Chondrocyte (in vitro differentiated cells): Measurements from ENCODE around the gene MBD4. TPM values are rescaled to one million over a fixed set of nuclear protein-coding genes. Genes with fewer than 3 reads are reported as not detected.
"Not testable (repeated sequence)": the region's sequence is repeated elsewhere in the genome, so short reads cannot be mapped to it uniquely, and the experiment has no call there.

ENCODE experiments used
- DNase-seq: peaks from one replicate; pipeline ENCODE4 v3.0.0; 2021; ENCODE audit warnings: mixed read lengths, low spot score
- H3K27ac Mint-ChIP-seq: one replicate; pipeline ENCODE4 v1.8.0; 2021; ENCODE audit warnings: mild to moderate bottlenecking, moderate library complexity, mixed read lengths; ENCODE audit not compliant: unreplicated experiment
- H3K27me3 Mint-ChIP-seq: 2 replicates; pipeline ENCODE4 v1.8.0; 2021; ENCODE audit warnings: low read depth, mixed read lengths
- H3K36me3 Mint-ChIP-seq: 2 replicates; pipeline ENCODE4 v1.8.0; 2021; ENCODE audit warnings: low read depth, mixed read lengths
- H3K4me1 Mint-ChIP-seq: 2 replicates; pipeline ENCODE4 v1.8.0; 2021; ENCODE audit warnings: low read depth, mild to moderate bottlenecking, mixed read lengths
- H3K4me3 Mint-ChIP-seq: one replicate; pipeline ENCODE4 v1.8.0; 2021; ENCODE audit warnings: mild to moderate bottlenecking, moderate library complexity, mixed read lengths; ENCODE audit not compliant: unreplicated experiment
- H3K9me3 Mint-ChIP-seq: 2 replicates; pipeline ENCODE4 v1.8.0; 2021; ENCODE audit warnings: low read depth, mixed read lengths
- CTCF ChIP-seq: fragments of 200-600 bp; sonication (generic); IDR thresholded peaks from 2 replicates; pipeline ENCODE4 v1.5.0; 2021; ENCODE audit warnings: antibody characterized with exemption, mild to moderate bottlenecking, moderate library complexity
- total RNA-seq: library from RNA; stranded (reverse); gene quantifications from 3 replicates; pipeline ENCODE4 v1.2.1, GENCODE V29; 2021

The MBD4 gene
- total RNA-seq, 1 donor from 2014 or later: 20.6 TPM

GRCh38 chr3:129415830-129416229 is 23.9 kb downstream of the MBD4 start:
- Mint-ChIP-seq H3K27ac (no peak overlapping the region), H3K27me3 (no peaks in the 10 kb centered on the region), H3K36me3 (no peaks in the 10 kb centered on the region), H3K4me1 (peaks cover 17% of the 10 kb centered on the region), H3K4me3 (no peak overlapping the region), H3K9me3 (no peaks in the 10 kb centered on the region)
- no peak for DNase-seq
- no peak for TF ChIP-seq CTCF

- no peak for DNase-seq
- Mint-ChIP-seq H3K4me1 (peaks cover 17% of the 10 kb centered on the region), H3K27me3 (no peaks in the 10 kb centered on the region), H3K4me3 (no peak overlapping the region), H3K36me3 (no peaks in the 10 kb centered on the region), H3K27ac (no peak overlapping the region), H3K9me3 (no peaks in the 10 kb centered on the region)
- TF ChIP-seq CTCF: no peak
Observed at GRCh38 chr3:129415378-129415777, 24.4 kb downstream of the MBD4 start.

GRCh38 chr3:129413687-129414506 is 25.9 kb downstream of the MBD4 start:
- Mint-ChIP-seq H3K27me3 (no peaks in the 10 kb centered on the region), H3K4me3 (no peak overlapping the region), H3K36me3 (no peaks in the 10 kb centered on the region), H3K9me3 (no peaks in the 10 kb centered on the region), H3K4me1 (peaks cover 17% of the 10 kb centered on the region), H3K27ac (peak overlapping the region; percentile 13)
- DNase-seq: no peak
- no peak for TF ChIP-seq CTCF

GRCh38 chr3:129413238-129413637 is 26.5 kb downstream of the MBD4 start:
- not testable (repeated sequence) for H3K4me3 Mint-ChIP-seq, DNase-seq, H3K27me3 Mint-ChIP-seq, H3K36me3 Mint-ChIP-seq, H3K27ac Mint-ChIP-seq, H3K9me3 Mint-ChIP-seq
- peaks cover 17% of the 10 kb centered on the region for H3K4me1 Mint-ChIP-seq

- H3K36me3 Mint-ChIP-seq: no peaks in the 10 kb centered on the region
- TF ChIP-seq CTCF: no peak
- peaks cover 17% of the 10 kb centered on the region for H3K4me1 Mint-ChIP-seq
- no peaks in the 10 kb centered on the region for H3K27me3 Mint-ChIP-seq
- H3K27ac Mint-ChIP-seq: no peak overlapping the region
- no peak overlapping the region for H3K4me3 Mint-ChIP-seq
- DNase-seq: no peak
- no peaks in the 10 kb centered on the region for H3K9me3 Mint-ChIP-seq
Observed at GRCh38 chr3:129412542-129413198, 27.1 kb downstream of the MBD4 start.
